Memory B cell (primary cell): ENCODE data around the gene CLK3.
A peak's percentile ranks its signal among the peaks of the same experiment; 100 is the strongest.

Experiments used
- ATAC-seq: fragments of 150-1000 bp; cut with Tn5 transposase; 2 replicates; pipeline ENCODE4 v1.10.0; 2021; ENCODE audit warnings: low read depth, mild to moderate bottlenecking, moderate library complexity
- DNase-seq, 2 donors: peaks; one replicate each; pipeline ENCODE4 v3.0.0; 2022; ENCODE audit warnings: low spot score in 2 of 2
- H3K27ac Mint-ChIP-seq: one replicate; pipeline ENCODE4 v1.8.0; 2022; ENCODE audit warnings: mild to moderate bottlenecking, moderate library complexity, mixed read lengths
- H3K27me3 Mint-ChIP-seq: one replicate; pipeline ENCODE4 v1.8.0; 2022; ENCODE audit warnings: mixed read lengths
- H3K36me3 Mint-ChIP-seq: one replicate; pipeline ENCODE4 v1.8.0; 2022; ENCODE audit warnings: mild to moderate bottlenecking, mixed read lengths
- H3K4me1 Mint-ChIP-seq: one replicate; pipeline ENCODE4 v1.8.0; 2022; ENCODE audit warnings: mixed read lengths
- H3K4me3 Mint-ChIP-seq: one replicate; pipeline ENCODE4 v1.8.0; 2022; ENCODE audit warnings: mild to moderate bottlenecking, moderate library complexity, mixed read lengths
- H3K9me3 Mint-ChIP-seq: one replicate; pipeline ENCODE4 v1.8.0; 2022; ENCODE audit warnings: mixed read lengths

The CLK3 gene

GRCh38 chr15:74615508-74616365 is at the start of gene CLK3:
TSS of gene CLK3 (plus strand) at chr15:74615836. CDS start at chr15:74619197, 3,361 bp downstream.
- Mint-ChIP-seq H3K27me3 (no peaks in the 10 kb centered on the region), H3K9me3 (no peaks in the 10 kb centered on the region), H3K36me3 (peaks cover 7% of the 10 kb centered on the region), H3K4me1 (peaks cover 29% of the 10 kb centered on the region), H3K27ac (peak within 1 kb of the TSS; percentile 97), H3K4me3 (peak within 1 kb of the TSS; percentile 88)
- peak; percentile 98 to 99 for DNase-seq
- ATAC-seq = peak; percentile 78

GRCh38 chr15:74568594-74568993 is 47.0 kb upstream of the CLK3 start:
- H3K27ac Mint-ChIP-seq = no peak overlapping the region
- no peak for DNase-seq
- peaks cover 12% of the 10 kb centered on the region for H3K4me1 Mint-ChIP-seq
- peaks cover 28% of the 10 kb centered on the region for H3K36me3 Mint-ChIP-seq
- H3K4me3 Mint-ChIP-seq = no peak overlapping the region
- ATAC-seq = no peak
- H3K9me3 Mint-ChIP-seq = no peaks in the 10 kb centered on the region
- H3K27me3 Mint-ChIP-seq = no peaks in the 10 kb centered on the region

GRCh38 chr15:74569731-74570070 is 45.9 kb upstream of the CLK3 start:
- H3K4me3 Mint-ChIP-seq = no peak overlapping the region
- no peak for ATAC-seq
- H3K9me3 Mint-ChIP-seq = no peaks in the 10 kb centered on the region
- peaks cover 33% of the 10 kb centered on the region for H3K36me3 Mint-ChIP-seq
- no peak for DNase-seq
- peaks cover 10% of the 10 kb centered on the region for H3K4me1 Mint-ChIP-seq
- no peaks in the 10 kb centered on the region for H3K27me3 Mint-ChIP-seq
- H3K27ac Mint-ChIP-seq = no peak overlapping the region

GRCh38 chr15:74571191-74571590 is 44.4 kb upstream of the CLK3 start:
- H3K27me3 Mint-ChIP-seq = no peaks in the 10 kb centered on the region
- no peaks in the 10 kb centered on the region for H3K9me3 Mint-ChIP-seq
- ATAC-seq = no peak
- peaks cover 32% of the 10 kb centered on the region for H3K36me3 Mint-ChIP-seq
- peaks cover 6% of the 10 kb centered on the region for H3K4me1 Mint-ChIP-seq
- DNase-seq = no peak
- H3K27ac Mint-ChIP-seq = peak overlapping the region; percentile 50
- H3K4me3 Mint-ChIP-seq = no peak overlapping the region

- DNase-seq = no peak
- H3K4me1 Mint-ChIP-seq = peaks cover 2% of the 10 kb centered on the region
Observed at GRCh38 chr15:74573987-74574386, 41.6 kb upstream of the CLK3 start.

GRCh38 chr15:74578496-74578994 is 37.1 kb upstream of the CLK3 start:
- Mint-ChIP-seq H3K4me1 (no peaks in the 10 kb centered on the region), H3K9me3 (no peaks in the 10 kb centered on the region), H3K36me3 (peaks cover 22% of the 10 kb centered on the region), H3K27ac (peak overlapping the region; percentile 86), H3K27me3 (no peaks in the 10 kb centered on the region), H3K4me3 (no peak overlapping the region)
- no peak for ATAC-seq
- DNase-seq = no peak

More at GRCh38 chr15:74573987-74574386, 41.6 kb upstream of the CLK3 start:
- H3K27ac Mint-ChIP-seq = no peak overlapping the region
- H3K4me3 Mint-ChIP-seq = no peak overlapping the region
- ATAC-seq = no peak
- H3K36me3 Mint-ChIP-seq = peaks cover 34% of the 10 kb centered on the region
- no peaks in the 10 kb centered on the region for H3K9me3 Mint-ChIP-seq
- no peaks in the 10 kb centered on the region for H3K27me3 Mint-ChIP-seq

GRCh38 chr15:74579001-74579400 is 36.6 kb upstream of the CLK3 start:
- Mint-ChIP-seq H3K4me3 (no peak overlapping the region), H3K27ac (peak overlapping the region; percentile 86), H3K36me3 (peaks cover 19% of the 10 kb centered on the region), H3K9me3 (no peaks in the 10 kb centered on the region), H3K27me3 (no peaks in the 10 kb centered on the region), H3K4me1 (no peaks in the 10 kb centered on the region)
- no peak for DNase-seq
- ATAC-seq = no peak

GRCh38 chr15:74580538-74581350 is 34.9 kb upstream of the CLK3 start:
- no peaks in the 10 kb centered on the region for H3K4me1 Mint-ChIP-seq
- H3K27me3 Mint-ChIP-seq = no peaks in the 10 kb centered on the region
- H3K9me3 Mint-ChIP-seq = no peaks in the 10 kb centered on the region
- H3K27ac Mint-ChIP-seq = no peak overlapping the region
- peaks cover 12% of the 10 kb centered on the region for H3K36me3 Mint-ChIP-seq
- DNase-seq (no peak), ATAC-seq (no peak)
- H3K4me3 Mint-ChIP-seq = no peak overlapping the region

- peaks cover 2% of the 10 kb centered on the region for H3K4me1 Mint-ChIP-seq
- H3K27me3 Mint-ChIP-seq = no peaks in the 10 kb centered on the region
- H3K9me3 Mint-ChIP-seq = no peaks in the 10 kb centered on the region
- DNase-seq (no peak), ATAC-seq (no peak)
- H3K27ac Mint-ChIP-seq = no peak overlapping the region
- H3K36me3 Mint-ChIP-seq = peaks cover 11% of the 10 kb centered on the region
- no peak overlapping the region for H3K4me3 Mint-ChIP-seq
Observed at GRCh38 chr15:74584204-74584603, 31.4 kb upstream of the CLK3 start.

- ATAC-seq (no peak), DNase-seq (no peak)
- Mint-ChIP-seq H3K4me3 (no peak overlapping the region), H3K4me1 (peaks cover 2% of the 10 kb centered on the region), H3K27me3 (no peaks in the 10 kb centered on the region), H3K27ac (no peak overlapping the region), H3K36me3 (peaks cover 13% of the 10 kb centered on the region), H3K9me3 (no peaks in the 10 kb centered on the region)
Observed at GRCh38 chr15:74584779-74585178, 30.9 kb upstream of the CLK3 start.

GRCh38 chr15:74585191-74585590 is 30.4 kb upstream of the CLK3 start:
- ATAC-seq (no peak), DNase-seq (no peak)
- peaks cover 14% of the 10 kb centered on the region for H3K36me3 Mint-ChIP-seq
- no peaks in the 10 kb centered on the region for H3K27me3 Mint-ChIP-seq
- no peak overlapping the region for H3K27ac Mint-ChIP-seq
- no peak overlapping the region for H3K4me3 Mint-ChIP-seq
- peaks cover 2% of the 10 kb centered on the region for H3K4me1 Mint-ChIP-seq
- no peaks in the 10 kb centered on the region for H3K9me3 Mint-ChIP-seq

GRCh38 chr15:74585857-74586256 is 29.8 kb upstream of the CLK3 start:
- Mint-ChIP-seq H3K36me3 (peaks cover 18% of the 10 kb centered on the region), H3K4me3 (no peak overlapping the region), H3K9me3 (no peaks in the 10 kb centered on the region), H3K27me3 (no peaks in the 10 kb centered on the region), H3K4me1 (peaks cover 2% of the 10 kb centered on the region), H3K27ac (peak overlapping the region; percentile 45)
- DNase-seq (no peak), ATAC-seq (no peak)

- Mint-ChIP-seq H3K36me3 (peaks cover 16% of the 10 kb centered on the region), H3K4me1 (peaks cover 2% of the 10 kb centered on the region), H3K9me3 (no peaks in the 10 kb centered on the region), H3K27ac (no peak overlapping the region), H3K27me3 (no peaks in the 10 kb centered on the region), H3K4me3 (no peak overlapping the region)
- no peak for ATAC-seq
- no peak for DNase-seq
Observed at GRCh38 chr15:74589826-74590225, 25.8 kb upstream of the CLK3 start.

GRCh38 chr15:74592222-74592621 is 23.4 kb upstream of the CLK3 start:
- Mint-ChIP-seq H3K27ac (no peak overlapping the region), H3K4me3 (no peak overlapping the region), H3K27me3 (no peaks in the 10 kb centered on the region), H3K9me3 (no peaks in the 10 kb centered on the region), H3K4me1 (no peaks in the 10 kb centered on the region), H3K36me3 (peaks cover 18% of the 10 kb centered on the region)
- ATAC-seq (no peak), DNase-seq (no peak)
